Right atrium auricular region (tissue), 2 donors: Measurements from ENCODE around the gene DNAAF1. TPM values are rescaled to one million over a fixed set of nuclear protein-coding genes. Genes with fewer than 3 reads are reported as not detected.
"Not testable (repeated sequence)": the region's sequence is repeated elsewhere in the genome, so short reads cannot be mapped to it uniquely, and the experiment has no call there.

Experiments
- DNase-seq: peaks from one replicate; pipeline ENCODE4 v3.0.0-alpha.2; 2019; ENCODE audit warnings: low spot score
- H3K27ac ChIP-seq, 2 donors: fragments of 200-600 bp; sonication (generic); 1 replicate in 1 of 2; 2 replicates in 1 of 2; pipeline ENCODE4 v1.5.1; 2016 to 2019
- H3K27me3 ChIP-seq, 2 donors: fragments of 200-600 bp; sonication (generic); one replicate each; pipeline versions ENCODE4 v1.5.1 to v1.6.0; 2017 to 2019
- H3K36me3 ChIP-seq: fragments of 200-600 bp; sonication (generic); one replicate; pipeline ENCODE4 v1.5.1; 2016
- H3K4me1 ChIP-seq, 2 donors: fragments of 200-600 bp; sonication (generic); one replicate each; pipeline versions ENCODE4 v1.5.1 to v1.6.0; 2017 to 2019
- H3K4me3 ChIP-seq, 2 donors: fragments of 200-600 bp; sonication (generic); 1 replicate in 1 of 2; 2 replicates in 1 of 2; pipeline ENCODE4 v1.5.1; 2017 to 2019; ENCODE audit warnings: mild to moderate bottlenecking in 1 of 2, moderate library complexity in 1 of 2
- H3K9me3 ChIP-seq, 2 donors: fragments of 200-600 bp; sonication (generic); one replicate each; pipeline ENCODE4 v1.5.1; 2019
- total RNA-seq, 2 donors: library from RNA; depleted of rRNA; stranded (reverse); fragments of >200 nt; gene quantifications; one replicate each; pipeline ENCODE4 v1.1.0, GENCODE V29; 2016
- TF ChIP-seq, protein P1 (sequence below), 2 donors: fragments of 200-600 bp; sonication (generic); IDR thresholded peaks; one replicate each; pipeline ENCODE4 v1.5.1; 2019; ENCODE audit warnings: antibody characterized with exemption in 2 of 2

Gene DNAAF1
- total RNA-seq, 2 donors from 2014 or later: 1.8 TPM; not detected in 1

DNA sequence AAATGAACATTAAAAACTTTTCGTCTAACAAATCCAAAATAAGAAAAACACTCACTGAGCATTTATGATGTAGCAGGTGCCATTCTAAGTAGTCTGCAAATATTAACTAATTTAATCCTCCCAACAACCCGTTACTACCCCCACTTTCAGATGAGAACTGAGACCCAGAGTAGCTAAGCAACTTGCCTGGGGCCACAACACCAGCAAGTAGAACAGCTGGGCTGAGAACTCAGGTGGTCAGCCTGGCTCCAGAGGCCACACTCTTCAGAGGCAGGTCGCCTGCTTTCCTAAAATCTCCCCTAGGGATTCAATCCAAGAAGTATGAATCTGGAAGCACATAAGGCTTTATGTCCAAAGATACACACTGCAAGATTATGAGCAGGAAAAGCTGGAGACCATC lies 34.6 kb upstream of the DNAAF1 start:
- no peak for DNase-seq
- Histone ChIP-seq H3K4me1 (peaks cover 0 to 46% of the 10 kb centered on the region in 2 donors), H3K9me3 (no peaks in the 10 kb centered on the region), H3K27ac (peak overlapping the region; percentile 65 to 80), H3K27me3 (no peaks in the 10 kb centered on the region), H3K36me3 (peaks cover 3% of the 10 kb centered on the region), H3K4me3 (no peak overlapping the region)
- TF ChIP-seq, protein P1, sequence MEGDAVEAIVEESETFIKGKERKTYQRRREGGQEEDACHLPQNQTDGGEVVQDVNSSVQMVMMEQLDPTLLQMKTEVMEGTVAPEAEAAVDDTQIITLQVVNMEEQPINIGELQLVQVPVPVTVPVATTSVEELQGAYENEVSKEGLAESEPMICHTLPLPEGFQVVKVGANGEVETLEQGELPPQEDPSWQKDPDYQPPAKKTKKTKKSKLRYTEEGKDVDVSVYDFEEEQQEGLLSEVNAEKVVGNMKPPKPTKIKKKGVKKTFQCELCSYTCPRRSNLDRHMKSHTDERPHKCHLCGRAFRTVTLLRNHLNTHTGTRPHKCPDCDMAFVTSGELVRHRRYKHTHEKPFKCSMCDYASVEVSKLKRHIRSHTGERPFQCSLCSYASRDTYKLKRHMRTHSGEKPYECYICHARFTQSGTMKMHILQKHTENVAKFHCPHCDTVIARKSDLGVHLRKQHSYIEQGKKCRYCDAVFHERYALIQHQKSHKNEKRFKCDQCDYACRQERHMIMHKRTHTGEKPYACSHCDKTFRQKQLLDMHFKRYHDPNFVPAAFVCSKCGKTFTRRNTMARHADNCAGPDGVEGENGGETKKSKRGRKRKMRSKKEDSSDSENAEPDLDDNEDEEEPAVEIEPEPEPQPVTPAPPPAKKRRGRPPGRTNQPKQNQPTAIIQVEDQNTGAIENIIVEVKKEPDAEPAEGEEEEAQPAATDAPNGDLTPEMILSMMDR (IDR thresholded peaks at IDR 0.05): no peak

DNA sequence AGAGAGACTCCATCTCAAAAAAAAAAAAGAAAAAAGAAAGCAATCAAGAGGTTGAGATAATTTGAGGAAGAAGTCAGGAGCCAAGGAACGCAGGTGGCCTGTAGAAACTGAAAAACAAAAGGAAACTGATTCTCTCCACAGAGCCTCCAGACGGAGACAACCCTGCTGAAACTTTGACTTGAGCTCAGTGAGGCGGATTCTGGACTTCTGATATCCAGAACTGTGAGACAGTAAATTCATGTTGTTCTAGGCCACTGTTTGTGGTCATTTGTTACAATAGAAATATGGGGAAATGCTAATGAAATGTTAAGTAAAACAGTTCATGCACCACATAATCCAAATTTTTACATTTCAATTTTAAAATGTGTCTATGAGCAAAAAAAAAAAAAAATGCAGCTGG lies 33.6 kb upstream of the DNAAF1 start:
- TF ChIP-seq, protein P1 (IDR thresholded peaks at IDR 0.05): no peak
- no peak overlapping the region for H3K4me3 ChIP-seq
- no peaks in the 10 kb centered on the region for H3K9me3 ChIP-seq
- no peaks in the 10 kb centered on the region for H3K27me3 ChIP-seq
- DNase-seq: no peak
- peak overlapping the region in 1 of 2 donors; percentile 65 for H3K27ac ChIP-seq
- H3K36me3 ChIP-seq: peaks cover 3% of the 10 kb centered on the region
- peaks cover 0 to 41% of the 10 kb centered on the region in 2 donors for H3K4me1 ChIP-seq

DNA sequence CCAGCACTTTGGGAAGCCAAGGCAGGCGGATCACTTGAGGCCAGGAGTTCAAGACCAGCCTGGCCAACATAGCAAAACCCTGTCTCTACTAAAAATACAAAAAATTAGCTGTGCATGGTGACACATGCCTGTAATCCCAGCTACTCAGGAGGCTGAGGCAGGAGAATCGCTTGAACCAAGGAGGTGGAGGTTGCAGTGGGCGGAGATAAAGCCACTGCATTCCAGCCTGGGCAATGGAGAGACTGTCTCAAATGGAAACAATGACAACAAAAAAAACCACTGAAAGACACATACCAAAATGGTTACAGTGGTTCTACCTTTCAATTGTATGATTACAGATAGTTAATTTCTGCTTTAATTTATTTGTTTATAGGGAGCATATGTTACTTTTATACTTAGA lies 33.2 kb upstream of the DNAAF1 start:
- H3K4me1 ChIP-seq: peaks cover 0 to 36% of the 10 kb centered on the region in 2 donors
- not testable (repeated sequence) for DNase-seq

DNA sequence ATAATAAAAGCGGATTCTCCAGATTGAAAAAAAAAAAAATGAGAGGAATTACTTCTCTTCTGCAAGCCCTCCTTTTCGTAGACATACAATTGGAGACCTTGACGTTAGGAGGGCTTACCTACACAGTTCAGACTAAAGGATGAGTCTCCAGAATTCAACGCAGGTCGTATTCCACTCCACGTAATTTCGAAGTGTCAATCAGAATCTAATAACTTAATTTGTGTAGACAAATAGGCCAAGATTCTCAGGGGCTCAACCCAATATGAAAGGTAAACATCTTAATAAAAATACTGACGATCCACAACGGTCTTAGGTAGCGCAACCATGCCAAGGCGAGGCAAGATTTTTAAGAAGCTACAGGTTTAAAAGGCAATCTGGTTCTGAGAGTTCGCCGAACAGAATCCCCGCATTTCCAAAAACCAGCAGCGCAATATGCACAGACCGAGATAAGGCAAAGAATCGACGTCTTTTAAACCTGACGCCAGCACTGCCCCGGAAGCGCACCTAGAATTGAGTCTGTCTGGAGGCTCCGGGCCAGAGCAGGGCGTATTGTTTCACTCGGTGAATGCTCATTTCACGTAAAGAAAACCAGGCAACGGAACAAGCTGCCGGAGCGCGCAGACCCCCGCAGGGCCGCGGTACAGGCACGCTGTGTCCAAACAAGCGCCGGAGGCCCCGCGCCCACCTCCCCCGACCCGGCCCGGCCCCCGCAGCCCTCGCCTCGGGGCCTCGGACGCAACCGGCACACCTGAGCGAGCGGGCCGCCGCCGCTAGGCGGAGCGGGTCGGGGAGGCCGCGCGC lies 29.0 kb upstream of the DNAAF1 start:
- TF ChIP-seq, protein P1 (IDR thresholded peaks at IDR 0.05): peak in 1 of 2 donors; percentile 57
- no peaks in the 10 kb centered on the region for H3K36me3 ChIP-seq
- H3K4me3 ChIP-seq: peak overlapping the region; percentile 92 to 93
- H3K9me3 ChIP-seq: no peaks in the 10 kb centered on the region
- DNase-seq: no peak
- H3K27me3 ChIP-seq: no peaks in the 10 kb centered on the region
- peak overlapping the region; percentile 91 to 93 for H3K27ac ChIP-seq
- peaks cover 0 to 40% of the 10 kb centered on the region in 2 donors for H3K4me1 ChIP-seq

More for the DNA sequence above, 33.2 kb upstream of the DNAAF1 start:
- not testable (repeated sequence) for H3K4me3 ChIP-seq, H3K27ac ChIP-seq, H3K36me3 ChIP-seq, H3K27me3 ChIP-seq, H3K9me3 ChIP-seq

DNA sequence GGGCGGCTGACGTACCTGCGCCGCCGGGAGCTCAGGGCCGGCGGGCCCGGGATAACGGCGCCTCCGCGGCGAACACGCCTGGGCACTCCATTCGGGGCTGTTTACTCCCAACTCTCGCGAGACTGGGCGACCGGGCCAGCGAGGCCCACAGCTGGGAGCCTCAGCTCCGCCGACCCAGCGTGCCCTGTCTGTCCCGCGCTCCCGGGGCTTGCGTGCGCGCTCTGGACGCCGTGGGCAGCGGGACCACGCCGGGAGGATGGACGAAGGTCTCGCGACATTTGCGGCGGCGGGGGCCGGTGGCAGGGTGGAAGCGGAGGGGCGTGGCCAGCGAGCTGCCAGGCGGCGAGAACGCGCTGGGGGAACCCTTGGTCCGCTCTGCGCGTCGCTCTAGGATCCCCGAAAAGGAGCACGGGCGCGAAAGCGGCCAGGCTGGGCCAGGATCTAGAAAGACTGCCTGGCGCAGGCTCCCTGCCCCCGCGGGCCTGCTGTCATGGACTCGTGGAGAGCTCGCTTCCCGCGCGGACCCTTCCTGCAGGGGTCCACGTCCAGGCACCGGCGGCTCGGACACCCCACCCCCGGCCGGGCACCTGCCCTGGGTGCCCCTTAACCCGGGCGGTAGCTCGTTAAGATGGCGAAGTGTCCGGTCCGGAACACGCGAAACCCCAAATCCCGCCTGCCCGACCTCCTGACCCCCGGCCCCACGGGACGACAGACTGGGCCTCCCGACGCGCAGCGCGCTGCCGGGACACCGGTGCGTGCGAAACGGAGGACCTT lies 28.2 kb upstream of the DNAAF1 start, which contains the start of gene MBTPS1:
Gene MBTPS1 (minus strand): TSS at position 223 of the 774 bp plus-strand sequence. CDS start 15,159 bp downstream, outside the sequence.
- peak within 1 kb of the TSS; percentile 91 to 93 for H3K27ac ChIP-seq
- H3K4me1 ChIP-seq: peaks cover 0 to 32% of the 10 kb centered on the region in 2 donors
- H3K9me3 ChIP-seq: no peaks in the 10 kb centered on the region
- peak; percentile 96 for DNase-seq
- no peaks in the 10 kb centered on the region for H3K36me3 ChIP-seq
- H3K27me3 ChIP-seq: no peaks in the 10 kb centered on the region
- TF ChIP-seq, protein P1 (IDR thresholded peaks at IDR 0.05): peak; percentile 20 to 30
- peak within 1 kb of the TSS; percentile 92 to 93 for H3K4me3 ChIP-seq

DNA sequence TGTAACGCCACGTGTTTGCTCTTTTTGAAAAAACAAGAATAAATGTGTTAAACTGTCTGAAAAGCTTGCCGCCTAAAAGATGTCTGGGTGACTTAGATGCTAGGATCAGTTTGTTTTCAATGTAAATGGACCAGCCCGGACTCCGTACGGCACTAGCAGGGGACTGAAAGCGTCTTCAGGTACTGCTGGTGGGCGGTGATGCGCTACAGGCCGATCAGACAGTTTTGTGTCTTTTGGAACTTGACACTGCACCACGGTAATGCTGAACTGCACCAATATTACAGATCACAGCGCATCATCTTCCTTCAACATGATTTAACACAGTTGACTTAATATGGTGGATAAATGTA lies 27.6 kb upstream of the DNAAF1 start:
- peak; percentile 59 for DNase-seq
- Histone ChIP-seq H3K27me3 (no peaks in the 10 kb centered on the region), H3K27ac (peak overlapping the region; percentile 91 to 93)

DNA sequence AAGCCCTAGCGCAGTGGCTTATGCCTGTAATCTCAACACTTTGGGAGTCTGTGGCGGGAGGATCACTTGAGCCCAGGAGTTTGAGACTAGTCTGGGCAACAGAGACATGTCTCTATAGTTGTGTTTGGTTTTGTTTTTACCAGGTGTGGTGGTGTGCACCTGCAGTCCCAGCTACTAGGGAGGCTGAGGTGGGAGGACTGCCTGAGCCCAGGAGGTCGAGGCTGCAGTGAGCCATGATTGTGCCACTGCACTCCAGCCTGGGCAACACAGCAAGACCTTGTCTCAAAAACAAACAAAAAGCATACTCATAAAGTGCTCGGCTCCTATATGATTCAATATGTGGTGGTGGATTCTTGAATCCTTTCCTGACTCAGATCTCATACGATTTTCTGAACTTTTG lies 26.8 kb upstream of the DNAAF1 start:
- peak; percentile 23 for DNase-seq
- peaks cover 0 to 30% of the 10 kb centered on the region in 2 donors for H3K4me1 ChIP-seq
- not testable (repeated sequence) for H3K36me3 ChIP-seq, H3K9me3 ChIP-seq, H3K27ac ChIP-seq, H3K4me3 ChIP-seq, H3K27me3 ChIP-seq

More for the DNA sequence above, 27.6 kb upstream of the DNAAF1 start:
- H3K4me3 ChIP-seq: peak overlapping the region; percentile 92 to 93
- H3K36me3 ChIP-seq: no peaks in the 10 kb centered on the region
- H3K9me3 ChIP-seq: no peaks in the 10 kb centered on the region
- TF ChIP-seq, protein P1 (IDR thresholded peaks at IDR 0.05): no peak
- peaks cover 0 to 30% of the 10 kb centered on the region in 2 donors for H3K4me1 ChIP-seq
